Measurements from ENCODE around the gene MOB3B. TPM values are rescaled to one million over a fixed set of nuclear protein-coding genes. Genes with fewer than 3 reads are reported as not detected.

Gene MOB3B
- total and polyA plus RNA-seq, 2 of the 13 experiments (the other 11 are each of a cell fraction or from before 2014, with no cell fraction given), result 0.03 to 0.09 TPM

DNA sequence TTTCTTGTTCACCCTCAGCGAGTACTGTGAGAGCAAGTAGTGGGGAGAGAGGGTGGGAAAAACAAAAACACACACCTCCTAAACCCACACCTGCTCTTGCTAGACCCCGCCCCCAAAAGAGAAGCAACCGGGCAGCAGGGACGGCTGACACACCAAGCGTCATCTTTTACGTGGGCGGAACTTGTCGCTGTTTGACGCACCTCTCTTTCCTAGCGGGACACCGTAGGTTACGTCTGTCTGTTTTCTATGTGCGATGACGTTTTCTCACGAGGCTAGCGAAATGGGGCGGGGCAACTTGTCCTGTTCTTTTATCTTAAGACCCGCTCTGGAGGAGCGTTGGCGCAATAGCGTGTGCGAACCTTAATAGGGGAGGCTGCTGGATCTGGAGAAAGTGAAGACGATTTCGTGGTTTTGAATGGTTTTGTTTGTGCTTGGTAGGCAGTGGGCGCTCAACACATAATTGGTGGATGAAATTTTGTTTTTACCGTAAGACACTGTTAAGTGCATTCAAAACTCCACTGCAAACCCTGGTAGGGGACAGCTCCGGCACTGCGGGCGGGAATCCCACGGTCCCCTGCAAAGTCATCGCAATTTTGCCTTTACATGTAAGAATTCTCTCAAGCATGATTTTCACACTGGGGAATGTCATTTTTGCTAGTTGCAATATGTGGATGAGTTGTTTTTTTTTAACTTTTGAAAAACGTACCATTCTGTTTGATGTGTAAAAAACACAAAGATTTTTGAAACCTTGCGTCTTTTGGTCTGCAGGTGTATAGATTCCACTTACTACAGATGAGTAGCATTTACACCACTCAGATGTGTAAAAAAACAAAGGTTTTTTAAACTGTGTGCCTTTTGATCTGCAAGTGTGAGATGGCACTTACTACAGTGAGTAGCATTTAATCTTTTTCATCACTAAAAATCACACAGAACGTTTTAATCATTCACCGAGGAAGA, 44.3 kb upstream of the MOB3B start (continued):
- TF ChIP-seq, protein P1, sequence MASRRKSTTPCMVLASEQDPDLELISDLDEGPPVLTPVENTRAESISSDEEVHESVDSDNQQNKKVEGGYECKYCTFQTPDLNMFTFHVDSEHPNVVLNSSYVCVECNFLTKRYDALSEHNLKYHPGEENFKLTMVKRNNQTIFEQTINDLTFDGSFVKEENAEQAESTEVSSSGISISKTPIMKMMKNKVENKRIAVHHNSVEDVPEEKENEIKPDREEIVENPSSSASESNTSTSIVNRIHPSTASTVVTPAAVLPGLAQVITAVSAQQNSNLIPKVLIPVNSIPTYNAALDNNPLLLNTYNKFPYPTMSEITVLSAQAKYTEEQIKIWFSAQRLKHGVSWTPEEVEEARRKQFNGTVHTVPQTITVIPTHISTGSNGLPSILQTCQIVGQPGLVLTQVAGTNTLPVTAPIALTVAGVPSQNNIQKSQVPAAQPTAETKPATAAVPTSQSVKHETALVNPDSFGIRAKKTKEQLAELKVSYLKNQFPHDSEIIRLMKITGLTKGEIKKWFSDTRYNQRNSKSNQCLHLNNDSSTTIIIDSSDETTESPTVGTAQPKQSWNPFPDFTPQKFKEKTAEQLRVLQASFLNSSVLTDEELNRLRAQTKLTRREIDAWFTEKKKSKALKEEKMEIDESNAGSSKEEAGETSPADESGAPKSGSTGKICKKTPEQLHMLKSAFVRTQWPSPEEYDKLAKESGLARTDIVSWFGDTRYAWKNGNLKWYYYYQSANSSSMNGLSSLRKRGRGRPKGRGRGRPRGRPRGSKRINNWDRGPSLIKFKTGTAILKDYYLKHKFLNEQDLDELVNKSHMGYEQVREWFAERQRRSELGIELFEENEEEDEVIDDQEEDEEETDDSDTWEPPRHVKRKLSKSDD (CRISPR knock-in tag; IDR thresholded peaks at IDR 0.05; ENCODE audit: low read depth), result peak; percentile 98
- TF ChIP-seq, protein P2, sequence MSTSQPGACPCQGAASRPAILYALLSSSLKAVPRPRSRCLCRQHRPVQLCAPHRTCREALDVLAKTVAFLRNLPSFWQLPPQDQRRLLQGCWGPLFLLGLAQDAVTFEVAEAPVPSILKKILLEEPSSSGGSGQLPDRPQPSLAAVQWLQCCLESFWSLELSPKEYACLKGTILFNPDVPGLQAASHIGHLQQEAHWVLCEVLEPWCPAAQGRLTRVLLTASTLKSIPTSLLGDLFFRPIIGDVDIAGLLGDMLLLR (CRISPR knock-in tag; IDR thresholded peaks at IDR 0.05), result no peak
- TF ChIP-seq ZFP36 (IDR thresholded peaks at IDR 0.05; ENCODE audit: borderline replicate concordance, low read depth, low read length, partially characterized antibody) (no peak), CHD4 (IDR thresholded peaks at IDR 0.05; ENCODE audit: borderline replicate concordance, low read length) (no peak), NKX3-1 (CRISPR knock-in tag; IDR thresholded peaks at IDR 0.05) (no peak)
- TF ChIP-seq, protein P3, sequence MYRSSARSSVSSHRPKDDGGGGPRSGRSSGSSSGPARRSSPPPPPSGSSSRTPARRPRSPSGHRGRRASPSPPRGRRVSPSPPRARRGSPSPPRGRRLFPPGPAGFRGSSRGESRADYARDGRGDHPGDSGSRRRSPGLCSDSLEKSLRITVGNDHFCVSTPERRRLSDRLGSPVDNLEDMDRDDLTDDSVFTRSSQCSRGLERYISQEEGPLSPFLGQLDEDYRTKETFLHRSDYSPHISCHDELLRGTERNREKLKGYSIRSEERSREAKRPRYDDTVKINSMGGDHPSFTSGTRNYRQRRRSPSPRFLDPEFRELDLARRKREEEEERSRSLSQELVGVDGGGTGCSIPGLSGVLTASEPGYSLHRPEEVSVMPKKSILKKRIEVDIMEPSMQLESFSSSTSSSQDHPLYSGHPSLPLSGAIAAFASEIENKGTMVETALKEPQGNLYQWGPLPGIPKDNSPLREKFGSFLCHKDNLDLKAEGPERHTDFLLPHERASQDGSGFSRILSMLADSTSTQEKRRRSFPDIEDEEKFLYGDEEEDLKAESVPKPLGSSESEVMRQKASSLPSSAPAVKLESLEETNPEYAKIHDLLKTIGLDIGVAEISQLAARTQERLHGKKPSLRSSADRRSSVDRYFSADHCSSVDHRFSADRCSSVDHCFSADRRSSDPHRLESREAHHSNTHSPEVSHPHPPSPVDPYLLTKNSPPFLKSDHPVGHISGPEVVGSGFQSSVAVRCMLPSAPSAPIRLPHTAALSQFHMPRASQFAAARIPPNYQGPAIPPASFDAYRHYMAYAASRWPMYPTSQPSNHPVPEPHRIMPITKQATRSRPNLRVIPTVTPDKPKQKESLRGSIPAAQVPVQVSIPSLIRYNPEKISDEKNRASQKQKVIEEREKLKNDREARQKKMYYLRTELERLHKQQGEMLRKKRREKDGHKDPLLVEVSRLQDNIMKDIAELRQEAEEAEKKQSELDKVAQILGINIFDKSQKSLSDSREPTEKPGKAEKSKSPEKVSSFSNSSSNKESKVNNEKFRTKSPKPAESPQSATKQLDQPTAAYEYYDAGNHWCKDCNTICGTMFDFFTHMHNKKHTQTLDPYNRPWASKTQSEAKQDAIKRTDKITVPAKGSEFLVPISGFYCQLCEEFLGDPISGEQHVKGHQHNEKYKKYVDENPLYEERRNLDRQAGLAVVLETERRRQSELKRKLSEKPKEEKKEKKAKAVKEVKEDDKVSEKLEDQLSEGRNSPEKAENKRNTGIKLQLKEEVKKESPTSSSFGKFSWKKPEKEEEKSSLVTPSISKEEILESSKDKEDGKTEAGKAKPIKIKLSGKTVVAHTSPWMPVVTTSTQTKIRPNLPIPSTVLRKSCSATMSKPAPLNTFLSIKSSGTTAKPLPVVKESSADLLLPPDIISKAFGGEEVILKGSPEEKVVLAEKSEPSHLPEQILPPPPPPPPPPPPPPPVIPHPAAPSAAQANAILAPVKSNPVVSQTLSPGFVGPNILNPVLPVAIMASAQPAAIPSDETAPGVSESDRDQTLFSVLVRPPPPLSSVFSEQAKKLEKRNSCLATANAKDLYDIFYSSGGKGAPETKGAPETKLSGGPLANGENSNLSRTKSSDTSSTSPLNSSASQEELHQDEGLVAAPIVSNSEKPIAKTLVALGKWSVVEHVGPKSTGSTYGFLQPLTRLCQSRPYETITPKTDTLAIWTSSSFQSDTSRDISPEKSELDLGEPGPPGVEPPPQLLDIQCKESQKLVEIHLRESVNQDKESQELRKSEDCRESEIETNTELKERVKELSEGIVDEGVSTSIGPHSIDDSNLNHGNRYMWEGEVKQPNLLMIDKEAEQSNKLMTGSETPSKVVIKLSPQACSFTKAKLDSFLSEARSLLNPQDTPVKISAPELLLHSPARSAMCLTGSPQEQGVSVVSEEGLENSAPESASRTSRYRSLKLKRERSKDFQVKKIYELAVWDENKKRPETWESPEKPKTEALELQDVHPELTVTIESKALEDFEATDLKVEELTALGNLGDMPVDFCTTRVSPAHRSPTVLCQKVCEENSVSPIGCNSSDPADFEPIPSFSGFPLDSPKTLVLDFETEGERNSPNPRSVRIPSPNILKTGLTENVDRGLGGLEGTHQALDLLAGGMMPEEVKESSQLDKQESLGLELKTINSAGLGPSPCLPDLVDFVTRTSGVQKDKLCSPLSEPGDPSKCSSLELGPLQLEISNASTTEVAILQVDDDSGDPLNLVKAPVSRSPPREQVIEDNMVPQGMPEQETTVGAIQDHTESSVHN (CRISPR knock-in tag; IDR thresholded peaks at IDR 0.05), result no peak
- TF ChIP-seq, protein P4, sequence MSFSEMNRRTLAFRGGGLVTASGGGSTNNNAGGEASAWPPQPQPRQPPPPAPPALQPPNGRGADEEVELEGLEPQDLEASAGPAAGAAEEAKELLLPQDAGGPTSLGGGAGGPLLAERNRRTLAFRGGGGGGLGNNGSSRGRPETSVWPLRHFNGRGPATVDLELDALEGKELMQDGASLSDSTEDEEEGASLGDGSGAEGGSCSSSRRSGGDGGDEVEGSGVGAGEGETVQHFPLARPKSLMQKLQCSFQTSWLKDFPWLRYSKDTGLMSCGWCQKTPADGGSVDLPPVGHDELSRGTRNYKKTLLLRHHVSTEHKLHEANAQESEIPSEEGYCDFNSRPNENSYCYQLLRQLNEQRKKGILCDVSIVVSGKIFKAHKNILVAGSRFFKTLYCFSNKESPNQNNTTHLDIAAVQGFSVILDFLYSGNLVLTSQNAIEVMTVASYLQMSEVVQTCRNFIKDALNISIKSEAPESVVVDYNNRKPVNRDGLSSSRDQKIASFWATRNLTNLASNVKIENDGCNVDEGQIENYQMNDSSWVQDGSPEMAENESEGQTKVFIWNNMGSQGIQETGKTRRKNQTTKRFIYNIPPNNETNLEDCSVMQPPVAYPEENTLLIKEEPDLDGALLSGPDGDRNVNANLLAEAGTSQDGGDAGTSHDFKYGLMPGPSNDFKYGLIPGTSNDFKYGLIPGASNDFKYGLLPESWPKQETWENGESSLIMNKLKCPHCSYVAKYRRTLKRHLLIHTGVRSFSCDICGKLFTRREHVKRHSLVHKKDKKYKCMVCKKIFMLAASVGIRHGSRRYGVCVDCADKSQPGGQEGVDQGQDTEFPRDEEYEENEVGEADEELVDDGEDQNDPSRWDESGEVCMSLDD (CRISPR knock-in tag; IDR thresholded peaks at IDR 0.05; ENCODE audit: borderline replicate concordance), result no peak
- TF ChIP-seq, protein P5, sequence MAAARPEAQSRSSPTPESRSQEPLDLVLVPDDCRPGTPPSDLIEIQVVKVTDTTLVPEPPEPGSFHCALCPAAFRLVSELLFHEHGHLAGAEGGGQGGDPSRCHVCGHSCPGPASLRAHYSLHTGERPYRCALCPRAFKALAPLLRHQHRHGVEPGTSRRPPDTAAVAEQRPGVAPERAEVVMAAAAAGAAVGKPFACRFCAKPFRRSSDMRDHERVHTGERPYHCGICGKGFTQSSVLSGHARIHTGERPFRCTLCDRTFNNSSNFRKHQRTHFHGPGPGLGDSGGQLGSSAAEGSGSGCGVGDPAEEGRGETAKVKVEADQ (CRISPR knock-in tag; IDR thresholded peaks at IDR 0.05; ENCODE audit: borderline replicate concordance), result no peak
- TF ChIP-seq, protein P6, sequence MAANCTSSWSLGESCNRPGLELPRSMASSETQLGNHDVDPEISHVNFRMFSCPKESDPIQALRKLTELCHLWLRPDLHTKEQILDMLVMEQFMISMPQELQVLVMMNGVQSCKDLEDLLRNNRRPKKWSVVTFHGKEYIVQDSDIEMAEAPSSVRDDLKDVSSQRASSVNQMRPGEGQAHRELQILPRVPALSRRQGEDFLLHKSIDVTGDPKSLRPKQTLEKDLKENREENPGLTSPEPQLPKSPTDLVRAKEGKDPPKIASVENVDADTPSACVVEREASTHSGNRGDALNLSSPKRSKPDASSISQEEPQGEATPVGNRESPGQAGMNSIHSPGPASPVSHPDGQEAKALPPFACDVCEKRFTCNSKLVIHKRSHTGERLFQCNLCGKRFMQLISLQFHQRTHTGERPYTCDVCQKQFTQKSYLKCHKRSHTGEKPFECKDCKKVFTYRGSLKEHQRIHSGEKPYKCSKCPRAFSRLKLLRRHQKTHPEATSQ (CRISPR knock-in tag; IDR thresholded peaks at IDR 0.05; ENCODE audit: borderline replicate concordance), result no peak

Data from HepG2 (cell line).